NOMO-1 (cell line): ENCODE results near the gene WDR87.
"Not testable (repeated sequence)": the region's sequence is repeated elsewhere in the genome, so short reads cannot be mapped to it uniquely, and the experiment has no call there.

Source experiments
- DNase-seq, 2 experiments: peaks; one replicate each; lab custom pipeline; 2025; ENCODE audit not compliant: unreplicated experiment in 2 of 2; lab: John Stamatoyannopoulos, UW

WDR87 gene

GRCh38 chr19:37931881-37932655 lies 25.7 kb upstream of the WDR87 start:
- DNase-seq, result peak; percentile 44 to 54

DNA sequence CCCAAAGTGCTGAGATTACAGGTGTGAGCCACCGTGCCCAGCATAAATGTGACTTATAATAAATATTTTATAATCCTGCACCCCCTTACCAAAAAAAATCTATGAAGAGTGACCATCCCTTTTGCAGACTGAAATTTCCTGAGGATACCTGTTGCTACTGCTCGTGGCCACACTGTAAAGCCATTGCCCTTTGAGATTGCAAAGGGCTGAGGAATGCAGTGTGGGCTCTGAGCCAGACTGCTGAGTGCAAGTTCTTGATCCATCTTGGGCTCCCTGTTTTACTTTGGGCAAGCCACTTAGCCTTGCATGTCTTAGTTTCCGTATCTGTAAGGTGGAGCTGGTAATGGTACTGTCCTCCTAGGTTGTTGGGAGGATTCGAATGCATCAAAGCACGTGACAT lies 24.0 kb upstream of the WDR87 start:
- DNase-seq, result no peak

GRCh38 chr19:37929355-37929923 lies 23.0 kb upstream of the WDR87 start:
- DNase-seq, result no peak

- peak; percentile 84 to 87 for DNase-seq
Observed at GRCh38 chr19:37928527-37929286, 22.3 kb upstream of the WDR87 start.

DNA sequence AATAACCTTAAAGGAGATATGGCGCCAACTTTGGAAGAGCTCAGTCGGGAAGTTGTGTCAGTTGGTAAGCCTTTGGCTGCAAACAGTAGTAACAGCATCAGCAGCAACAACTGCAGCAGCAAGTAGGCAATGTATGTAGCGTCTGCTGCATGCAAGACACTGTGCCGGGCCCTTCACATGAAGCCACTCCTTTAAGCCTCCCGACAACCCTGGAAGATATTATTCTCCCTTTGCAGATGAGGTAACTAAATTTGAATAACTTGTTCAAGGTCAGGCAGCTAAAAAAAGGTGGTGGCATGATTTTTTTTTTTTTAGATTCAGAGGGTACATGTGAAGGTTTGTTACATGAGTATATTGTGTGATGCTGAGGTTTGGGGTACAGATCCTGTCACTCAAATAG lies 20.3 kb upstream of the WDR87 start:
- no peak for DNase-seq

- no peak for DNase-seq
Observed at GRCh38 chr19:37926255-37926654, 19.9 kb upstream of the WDR87 start.

- no peak for DNase-seq
Observed at GRCh38 chr19:37925212-37925611, 18.8 kb upstream of the WDR87 start.

GRCh38 chr19:37924573-37924972 lies 18.2 kb upstream of the WDR87 start:
- not testable (repeated sequence) for DNase-seq

DNA sequence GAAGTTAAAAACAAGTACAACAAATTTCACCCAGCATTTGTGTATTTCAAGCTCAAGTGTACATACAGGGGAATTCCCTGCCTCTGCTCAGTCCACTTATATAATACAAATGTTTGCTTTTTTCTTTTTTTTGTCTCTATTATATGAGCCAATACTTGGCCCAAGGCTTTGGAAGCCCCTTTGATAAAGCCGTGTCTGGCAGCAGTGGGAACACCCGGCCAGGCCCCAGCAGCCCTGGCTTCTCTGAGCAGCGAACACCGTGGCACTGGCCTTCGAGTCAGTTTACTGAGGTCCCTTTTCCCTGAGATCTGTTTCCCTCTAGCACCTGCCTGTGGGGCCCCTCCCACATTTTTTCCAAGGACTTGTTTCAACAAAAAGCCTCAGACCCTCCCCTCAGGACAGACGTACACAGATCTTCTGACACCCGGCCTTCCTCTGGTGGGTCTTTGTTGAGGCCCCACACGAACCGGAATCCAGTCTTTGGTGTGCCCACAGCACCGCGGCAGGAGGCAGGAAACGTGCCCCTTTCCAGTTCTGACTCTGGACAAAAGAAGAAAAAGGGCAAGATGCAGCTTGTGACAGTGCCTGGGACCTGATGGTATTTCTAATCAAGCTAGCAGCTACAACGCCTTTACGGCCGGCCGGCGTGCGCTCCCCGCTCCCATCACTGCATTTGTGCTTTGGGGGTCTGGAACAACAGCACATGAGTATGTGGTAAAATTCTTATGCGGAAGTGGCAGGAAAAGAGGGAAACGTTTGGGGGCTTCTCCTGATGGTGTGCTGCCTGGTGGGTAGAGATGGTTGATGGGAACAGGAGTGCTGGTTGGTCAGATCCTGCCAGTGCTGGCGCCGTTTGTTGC lies 14.4 kb upstream of the WDR87 start:
- DNase-seq, result no peak

- peak; percentile 74 to 84 for DNase-seq
Observed at GRCh38 chr19:37914908-37915307, 8.5 kb upstream of the WDR87 start.

DNA sequence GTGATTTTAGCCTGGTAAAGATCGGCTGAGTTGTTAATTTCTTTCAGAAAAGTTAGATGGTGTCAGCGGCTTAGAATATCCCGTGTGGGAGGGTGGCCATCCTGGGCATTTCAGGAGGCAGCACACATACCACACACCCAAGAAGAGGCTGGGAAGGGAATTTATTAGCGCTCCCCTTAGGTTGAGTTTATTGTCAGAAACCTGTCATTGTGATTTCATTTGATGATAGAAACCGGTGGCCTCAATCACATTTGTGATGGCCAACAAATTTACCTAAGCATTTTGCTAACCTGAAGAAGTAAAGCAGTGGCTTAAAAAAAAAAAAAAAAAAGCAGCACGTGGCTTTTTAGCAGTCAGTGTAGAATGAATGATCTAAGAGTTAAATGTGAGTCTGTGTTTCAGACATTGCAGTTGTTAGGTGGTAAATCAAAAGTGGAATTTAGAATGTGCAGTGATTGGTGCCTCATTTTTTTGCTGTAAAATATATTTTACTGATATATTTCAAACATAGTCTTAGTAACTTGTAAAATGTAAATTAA lies 3.3 kb upstream of the WDR87 start:
- DNase-seq, result no peak

DNA sequence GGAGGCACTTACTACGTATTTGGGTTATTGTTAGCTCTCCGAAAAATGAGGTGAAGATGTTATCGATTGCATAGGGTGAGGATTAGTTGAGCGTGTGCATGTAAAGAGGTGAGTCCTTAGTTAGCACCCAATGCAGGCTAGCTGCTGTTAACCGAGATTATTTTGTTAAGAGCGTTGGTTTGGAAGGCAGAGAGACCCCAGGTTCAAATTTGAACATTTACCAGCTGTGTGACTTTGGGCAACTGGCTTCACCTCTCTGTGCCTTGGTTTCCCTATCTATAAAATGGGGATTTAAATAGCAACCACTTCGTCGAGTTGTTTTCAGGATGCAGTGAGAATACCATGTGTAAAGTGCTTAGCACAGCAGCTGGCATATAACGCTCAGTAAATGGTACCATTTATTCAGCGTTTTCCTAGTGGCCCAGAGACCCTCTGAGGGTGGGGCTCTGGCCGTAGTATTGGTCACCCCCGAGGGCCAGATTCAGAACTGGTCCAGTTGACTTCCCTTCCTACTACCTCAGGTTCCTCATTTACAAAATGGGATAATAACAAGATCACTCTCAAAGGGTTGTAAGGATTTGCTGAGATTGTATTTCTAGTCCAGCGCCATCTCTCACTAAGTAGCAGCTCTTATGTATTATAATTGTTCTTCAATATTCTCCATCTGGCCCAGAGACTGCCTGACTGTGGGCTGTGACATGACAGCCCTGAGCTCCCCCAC lies 1.5 kb upstream of the WDR87 start:
- no peak for DNase-seq

GRCh38 chr19:37906869-37907734 lies 708 bp upstream of the WDR87 start, which contains the start of gene SIPA1L3:
SIPA1L3 (plus strand) TSS chr19:37907208; CDS start chr19:38081566, 174,358 bp downstream.
- peak; percentile 94 to 98 for DNase-seq

DNA sequence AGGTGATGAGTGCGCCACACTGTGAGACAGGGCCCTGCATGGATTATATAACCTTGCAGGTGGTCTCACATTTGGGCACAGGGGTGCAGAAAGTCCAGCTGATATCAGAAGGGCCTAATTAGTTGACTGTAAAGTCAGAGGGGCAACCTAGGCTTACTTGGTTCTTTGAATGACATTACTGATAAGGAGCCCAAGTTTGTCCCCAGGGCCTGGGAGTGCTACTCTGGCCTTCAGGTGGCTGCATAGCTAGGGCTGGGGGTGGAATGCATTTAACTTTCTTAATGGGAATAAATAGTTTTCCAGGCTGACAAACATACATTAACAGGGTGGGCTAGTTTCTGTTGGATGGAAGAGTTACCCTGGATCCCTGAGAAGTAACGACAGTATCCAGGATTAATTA lies 3.3 kb downstream of the WDR87 start:
- no peak for DNase-seq

DNA sequence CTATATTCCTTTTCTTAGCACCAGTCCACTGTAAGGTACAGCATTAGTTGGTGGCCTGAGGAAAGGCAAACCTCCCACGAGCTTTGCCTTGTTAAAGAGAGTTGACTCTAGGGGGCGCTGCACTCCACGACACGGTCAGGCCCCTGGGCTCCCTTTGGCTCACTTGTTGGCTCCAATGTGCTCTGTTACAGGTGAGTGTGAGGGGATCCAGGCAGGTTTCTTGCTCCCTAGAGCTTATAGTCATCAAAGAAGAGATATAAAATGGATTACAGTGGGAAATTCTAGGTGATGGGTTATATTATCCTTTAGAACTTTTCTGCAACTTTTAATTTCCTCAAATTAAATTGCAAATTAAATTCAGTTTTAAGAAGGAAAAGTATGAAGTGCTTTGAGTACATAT lies 3.7 kb downstream of the WDR87 start:
- peak; percentile 63 to 78 for DNase-seq

DNA sequence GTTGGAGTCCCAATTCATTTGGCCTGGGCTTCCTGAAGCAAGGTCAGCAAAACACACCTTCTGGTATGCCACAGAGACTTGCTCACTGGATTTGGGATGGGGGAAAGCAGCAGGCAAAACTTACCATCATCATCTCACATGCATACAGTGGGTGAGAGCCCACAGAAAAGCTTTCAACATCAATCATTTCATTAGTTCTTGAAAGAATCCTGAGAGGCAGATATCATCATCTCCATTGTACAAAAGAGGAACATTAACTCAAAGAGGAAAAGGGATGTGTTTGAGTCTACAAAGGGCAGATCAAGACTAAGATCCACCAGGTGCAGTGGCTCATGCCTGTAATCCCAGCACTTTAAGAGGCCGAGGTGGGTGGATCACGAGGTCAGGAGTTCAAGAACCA lies 6.4 kb downstream of the WDR87 start:
- DNase-seq, result no peak

DNA sequence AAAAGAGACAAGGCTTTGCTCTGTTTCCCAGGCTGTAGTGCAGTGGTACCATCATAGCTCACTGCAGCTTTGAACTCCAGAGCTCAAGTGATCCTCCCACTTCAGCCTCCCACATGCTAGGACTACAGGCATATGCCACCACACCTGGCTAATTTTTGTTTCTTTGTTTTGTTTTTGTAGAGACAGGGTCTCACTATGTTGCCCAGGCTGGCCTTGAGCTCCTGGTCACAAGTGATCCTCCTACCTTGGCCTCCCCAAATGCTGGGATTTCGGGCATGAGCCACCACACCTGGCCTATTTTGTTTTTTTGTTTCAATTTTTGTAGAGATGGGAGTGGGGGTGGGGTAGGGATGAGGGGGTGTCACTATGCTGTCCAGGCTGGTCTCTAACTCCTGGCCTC lies 6.9 kb downstream of the WDR87 start:
- no peak for DNase-seq

- no peak for DNase-seq
Observed at GRCh38 chr19:37896180-37896579, 10.2 kb downstream of the WDR87 start.
